Calu3 (cell line): Measurements from ENCODE around the gene ERMP1. TPM values are rescaled to one million over a fixed set of nuclear protein-coding genes. Genes with fewer than 3 reads are reported as not detected.
"Not testable (repeated sequence)": the region's sequence is repeated elsewhere in the genome, so short reads cannot be mapped to it uniquely, and the experiment has no call there.

ENCODE experiments used
- Bru-seq: library from RNA; stranded (reverse); fragments of 400-500 nt; gene quantifications from one replicate; lab custom pipeline; 2021; lab: Mats Ljungman, UMichigan
- BruChase-seq, 2 experiments: library from RNA; stranded (reverse); fragments of 400-500 nt; gene quantifications; one replicate each; lab custom pipeline; 2021; lab: Mats Ljungman, UMichigan
- BruUV-seq: library from RNA; stranded (reverse); fragments of 400-500 nt; replicated peaks from 2 replicates; lab custom pipeline; 2021; lab: Mats Ljungman, UMichigan
- CTCF ChIA-PET: fragments of 300-600 bp; sonication (Branson Sonifier 250); formaldehyde crosslinking; loops from one replicate; lab custom pipeline; 2022; ENCODE audit warnings: antibody characterized with exemption; lab: Charles Lee
- DNase-seq: peaks from one replicate; pipeline ENCODE4 v3.0.0; 2022
- H3K27ac Mint-ChIP-seq: one replicate; pipeline ENCODE4 v1.8.0; 2022; ENCODE audit warnings: mixed read lengths; ENCODE audit not compliant: unreplicated experiment
- H3K27me3 Mint-ChIP-seq: one replicate; pipeline ENCODE4 v1.8.0; 2022; ENCODE audit warnings: mixed read lengths; ENCODE audit not compliant: unreplicated experiment
- H3K36me3 Mint-ChIP-seq: one replicate; pipeline ENCODE4 v1.8.0; 2022; ENCODE audit warnings: mild to moderate bottlenecking, moderate library complexity, mixed read lengths; ENCODE audit not compliant: insufficient read depth, unreplicated experiment
- H3K4me1 Mint-ChIP-seq: one replicate; pipeline ENCODE4 v1.8.0; 2022; ENCODE audit warnings: mild to moderate bottlenecking, low read depth, mixed read lengths; ENCODE audit not compliant: unreplicated experiment
- H3K4me3 Mint-ChIP-seq: one replicate; pipeline ENCODE4 v1.8.0; 2022; ENCODE audit warnings: mild to moderate bottlenecking, low read depth, moderate library complexity, mixed read lengths; ENCODE audit not compliant: unreplicated experiment
- H3K9me3 Mint-ChIP-seq: one replicate; pipeline ENCODE4 v1.8.0; 2022; ENCODE audit warnings: low read depth, mixed read lengths; ENCODE audit not compliant: unreplicated experiment
- intact Hi-C: fragments of 100-400 bp; cut with micrococcal nuclease; formaldehyde crosslinking; loops from one replicate; pipeline ENCODE4 v1.10.0; 2022; ENCODE audit not compliant: unreplicated experiment
- long read RNA-seq: library from polyadenylated mRNA; stranded (forward); transcript quantifications from one replicate; pipeline ENCODE4 v2.0.0, GENCODE V29; 2022
- total RNA-seq: library from RNA; stranded (reverse); gene quantifications from 2 replicates; pipeline ENCODE4 v1.2.3, GENCODE V29; 2022
- TF ChIP-seq, protein P1 (sequence below): fragments of 200-600 bp; IDR thresholded peaks from one replicate; pipeline ENCODE4 v1.8.0; 2022; ENCODE audit warnings: antibody characterized with exemption; ENCODE audit not compliant: unreplicated experiment

ERMP1 gene
- total RNA-seq: 28.4 and 29.7 TPM in 2 replicates
- percentile 75 among the genes with signal in this experiment for Bru-seq, nascent RNA
- BruChase-seq, experiment 1, labeled RNA remaining after a 6-hour chase: percentile 65 among the genes with signal in this experiment
- BruChase-seq, experiment 2, labeled RNA remaining after a 2-hour chase: percentile 64 among the genes with signal in this experiment
- long read RNA-seq, full-length matches to known transcripts: 14 of 36 reads
- long read RNA-seq, partial matches to known transcripts: 10 of 36 reads
- long read RNA-seq, other reads (novel, unspliced or antisense): 12 of 36 reads

DNA sequence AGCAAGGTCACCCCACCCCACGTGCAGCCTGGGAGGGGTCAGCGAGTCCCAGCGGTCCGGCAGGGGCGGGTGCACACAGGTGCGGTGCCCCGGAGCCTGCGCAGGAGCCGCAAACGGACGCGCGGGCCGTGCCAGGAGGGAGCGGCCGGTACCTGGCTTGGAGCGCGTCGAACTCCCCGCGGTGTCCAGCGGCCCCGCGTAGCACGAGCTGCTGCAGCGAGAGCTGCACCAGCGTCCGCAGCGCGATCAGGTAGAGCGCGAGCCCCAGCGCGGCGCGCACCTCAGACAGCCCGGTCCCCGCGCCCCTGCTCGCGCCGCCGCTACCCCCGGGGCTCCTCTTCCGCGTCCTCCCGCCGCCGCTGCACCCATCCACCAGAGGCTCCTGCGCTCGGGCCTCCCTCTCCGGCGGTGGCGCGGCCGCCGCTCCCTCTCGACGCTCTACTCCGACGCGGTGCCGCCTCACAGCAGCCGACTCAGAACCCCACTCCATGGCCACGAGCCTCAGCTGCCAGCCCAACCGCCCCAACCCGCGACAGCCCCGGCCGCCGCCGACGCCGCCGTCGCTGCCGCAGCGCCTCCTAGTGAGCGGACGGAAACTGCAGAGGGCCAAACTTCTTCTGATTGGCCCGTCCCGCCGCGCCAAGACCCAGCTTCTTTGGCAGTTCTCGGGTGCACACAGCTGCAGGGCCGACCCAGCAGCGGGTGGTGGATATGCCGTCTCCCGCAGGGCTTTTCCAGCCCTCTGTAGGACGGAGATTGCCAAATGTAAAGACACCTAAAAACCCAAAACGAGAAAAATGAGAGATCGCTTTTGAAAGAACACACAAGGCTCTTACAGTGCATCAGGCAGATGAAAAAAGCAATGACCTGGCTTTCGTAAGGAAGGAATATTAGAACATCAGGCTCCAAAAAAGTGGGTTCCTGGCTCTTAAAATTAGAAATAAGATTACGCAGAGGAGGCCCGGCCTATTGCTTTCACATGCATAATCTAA lies at the start of gene ERMP1:
Gene ERMP1, minus strand, starts transcription at position 580 of the 992 bp plus-strand sequence. Its CDS starts 90 bp downstream, at position 490.
- no peaks in the 10 kb centered on the region for H3K27me3 Mint-ChIP-seq
- H3K36me3 Mint-ChIP-seq: peaks cover 24% of the 10 kb centered on the region
- BruUV-seq: no TSS peak
- TF ChIP-seq, protein P1, sequence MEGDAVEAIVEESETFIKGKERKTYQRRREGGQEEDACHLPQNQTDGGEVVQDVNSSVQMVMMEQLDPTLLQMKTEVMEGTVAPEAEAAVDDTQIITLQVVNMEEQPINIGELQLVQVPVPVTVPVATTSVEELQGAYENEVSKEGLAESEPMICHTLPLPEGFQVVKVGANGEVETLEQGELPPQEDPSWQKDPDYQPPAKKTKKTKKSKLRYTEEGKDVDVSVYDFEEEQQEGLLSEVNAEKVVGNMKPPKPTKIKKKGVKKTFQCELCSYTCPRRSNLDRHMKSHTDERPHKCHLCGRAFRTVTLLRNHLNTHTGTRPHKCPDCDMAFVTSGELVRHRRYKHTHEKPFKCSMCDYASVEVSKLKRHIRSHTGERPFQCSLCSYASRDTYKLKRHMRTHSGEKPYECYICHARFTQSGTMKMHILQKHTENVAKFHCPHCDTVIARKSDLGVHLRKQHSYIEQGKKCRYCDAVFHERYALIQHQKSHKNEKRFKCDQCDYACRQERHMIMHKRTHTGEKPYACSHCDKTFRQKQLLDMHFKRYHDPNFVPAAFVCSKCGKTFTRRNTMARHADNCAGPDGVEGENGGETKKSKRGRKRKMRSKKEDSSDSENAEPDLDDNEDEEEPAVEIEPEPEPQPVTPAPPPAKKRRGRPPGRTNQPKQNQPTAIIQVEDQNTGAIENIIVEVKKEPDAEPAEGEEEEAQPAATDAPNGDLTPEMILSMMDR: peak; percentile 61
- H3K4me3 Mint-ChIP-seq: peak within 1 kb of the TSS; percentile 94
- no peak within 1 kb of the TSS for H3K27ac Mint-ChIP-seq
- peaks cover 30% of the 10 kb centered on the region for H3K4me1 Mint-ChIP-seq
- DNase-seq: peak; percentile 81
- intact Hi-C loops: loop anchor here (2.0 to 5.0 kb wide), 2 partner anchors 32 to 49 kb away; no protein-coding TSS in a partner anchor
- no peaks in the 10 kb centered on the region for H3K9me3 Mint-ChIP-seq
- CTCF ChIA-PET: interaction anchor here (1.1 to 2.6 kb wide), 3 partner anchors 18 to 54 kb away, joined by 5 to 9 read pairs (median 9); no protein-coding TSS in a partner anchor

DNA sequence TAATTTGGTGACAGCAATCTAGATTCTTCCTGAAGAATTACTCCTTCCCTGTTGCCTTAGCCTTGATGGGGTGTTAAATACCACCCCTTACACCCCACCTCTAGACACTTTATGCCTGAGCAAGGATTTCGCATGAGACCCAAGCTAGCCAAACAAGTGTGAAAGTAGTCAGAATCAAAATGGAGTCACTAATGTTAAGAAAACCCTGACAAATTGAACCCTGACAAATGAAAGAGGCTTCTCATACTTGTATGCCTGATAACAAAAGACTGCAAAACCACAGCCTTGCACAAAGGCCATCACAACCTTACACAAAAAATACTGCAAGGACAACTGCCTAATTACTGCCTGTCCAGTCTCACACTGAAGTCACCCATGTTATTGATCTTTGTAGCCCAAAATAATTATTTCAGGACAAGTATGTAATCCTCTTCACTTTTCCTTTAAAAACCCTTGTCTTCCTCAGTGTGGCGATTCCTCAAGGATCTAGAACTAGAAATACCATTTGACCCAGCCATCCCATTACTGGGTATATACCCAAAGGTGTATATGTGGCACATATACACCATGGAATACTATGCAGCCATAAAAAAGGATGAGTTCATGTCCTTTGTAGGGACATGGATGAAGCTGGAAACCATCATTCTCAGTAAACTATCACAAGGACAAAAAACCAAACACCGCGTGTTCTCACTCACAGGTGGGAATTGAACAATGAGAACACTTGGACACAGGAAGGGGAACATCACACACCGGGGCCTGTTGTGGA lies 49.5 kb upstream of the ERMP1 start:
- H3K36me3 Mint-ChIP-seq, H3K27ac Mint-ChIP-seq, H3K27me3 Mint-ChIP-seq, H3K9me3 Mint-ChIP-seq, BruUV-seq, CTCF ChIA-PET, H3K4me1 Mint-ChIP-seq, H3K4me3 Mint-ChIP-seq, DNase-seq: not testable (repeated sequence)
- intact Hi-C loops: loop anchor here (5.0 kb wide), 1 partner anchor 50 kb away; the partner anchor contains the start of gene ERMP1

DNA sequence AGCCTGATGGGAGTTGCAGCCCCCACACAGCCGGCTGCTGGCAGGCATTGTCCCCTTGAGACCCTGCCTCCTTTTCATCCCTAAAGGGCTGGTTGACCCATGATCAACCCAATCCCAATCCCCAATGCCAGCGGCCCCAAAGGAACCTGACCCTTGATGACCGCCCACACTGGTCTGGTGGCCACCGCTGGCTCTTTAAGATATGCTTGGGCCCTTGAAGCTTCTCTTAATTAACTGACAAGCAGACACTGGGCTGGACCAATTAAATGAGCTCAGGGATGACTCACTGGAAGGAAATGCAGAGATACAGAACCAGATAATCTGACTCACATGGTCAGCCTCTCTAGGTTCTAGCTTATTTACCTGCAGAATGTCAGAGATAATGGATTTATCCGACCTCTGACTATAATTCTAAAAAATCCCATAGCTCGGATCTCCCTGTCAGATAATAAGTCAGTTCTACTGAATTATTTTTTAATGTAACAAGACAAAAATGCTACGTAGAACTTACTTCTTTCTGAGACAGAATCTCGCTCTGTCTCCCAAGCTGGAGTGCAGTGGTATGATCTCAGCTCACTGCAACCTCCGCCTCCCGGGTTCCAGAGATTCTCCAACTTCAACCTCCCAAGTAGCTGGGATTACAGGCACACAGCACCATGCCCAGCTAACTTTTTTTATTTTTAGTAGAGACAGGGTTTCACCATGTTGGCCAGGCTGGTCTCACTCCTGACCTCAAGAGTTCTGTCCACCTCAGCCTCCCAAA lies 46.7 kb upstream of the ERMP1 start:
- Mint-ChIP-seq H3K4me1 (peaks cover 2% of the 10 kb centered on the region), H3K4me3 (no peak overlapping the region), H3K27ac (no peak overlapping the region), H3K36me3 (no peaks in the 10 kb centered on the region), H3K9me3 (peaks cover 2% of the 10 kb centered on the region), H3K27me3 (no peaks in the 10 kb centered on the region)
- no peak for DNase-seq
- TF ChIP-seq, protein P1: no peak
- intact Hi-C loops: loop anchor here (5.0 kb wide), 1 partner anchor 47 kb away; the partner anchor contains the start of gene ERMP1
- CTCF ChIA-PET: interaction anchor here (0.7 to 0.9 kb wide), 3 partner anchors 12 to 175 kb away, joined by 3 to 7 read pairs (median 3); no protein-coding TSS in a partner anchor
- no TSS peak for BruUV-seq

DNA sequence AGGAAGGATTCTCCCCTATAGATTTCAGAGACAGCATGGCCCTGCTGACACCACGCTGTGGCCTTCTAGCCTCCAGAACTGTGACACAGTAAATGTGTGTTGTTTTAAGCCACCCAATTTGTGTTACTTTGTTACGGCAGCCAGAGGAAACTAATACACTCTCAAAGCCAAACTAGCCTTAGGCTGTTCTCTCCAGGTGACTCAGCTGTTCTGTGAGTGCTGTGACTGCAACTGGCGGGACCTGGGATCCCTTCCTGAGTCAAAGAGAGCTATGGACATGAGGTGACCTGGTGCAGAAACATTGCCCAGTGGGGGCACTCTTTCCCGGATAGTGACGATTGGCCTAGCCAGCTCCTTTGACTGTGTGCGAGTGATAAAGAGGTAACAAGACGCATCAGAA lies 43.8 kb upstream of the ERMP1 start:
- no peaks in the 10 kb centered on the region for H3K4me1 Mint-ChIP-seq
- CTCF ChIA-PET: no interaction called here
- TF ChIP-seq, protein P1: no peak
- H3K27ac Mint-ChIP-seq: no peak overlapping the region
- no TSS peak for BruUV-seq
- no peaks in the 10 kb centered on the region for H3K36me3 Mint-ChIP-seq
- no peak overlapping the region for H3K4me3 Mint-ChIP-seq
- intact Hi-C loops: no loop called here
- DNase-seq: no peak
- no peaks in the 10 kb centered on the region for H3K27me3 Mint-ChIP-seq
- H3K9me3 Mint-ChIP-seq: peaks cover 2% of the 10 kb centered on the region
